GM18873 (cell line): ENCODE measurements around the gene PLXNB3.

Experiments used
- ATAC-seq: cut with Tn5 transposase; IDR thresholded peaks from one replicate; pipeline ENCODE4 v1.9.1; 2021; ENCODE audit warnings: mild to moderate bottlenecking, moderate library complexity, moderate number of reproducible peaks; ENCODE audit not compliant: unreplicated experiment, low FRiP score

The PLXNB3 gene

DNA sequence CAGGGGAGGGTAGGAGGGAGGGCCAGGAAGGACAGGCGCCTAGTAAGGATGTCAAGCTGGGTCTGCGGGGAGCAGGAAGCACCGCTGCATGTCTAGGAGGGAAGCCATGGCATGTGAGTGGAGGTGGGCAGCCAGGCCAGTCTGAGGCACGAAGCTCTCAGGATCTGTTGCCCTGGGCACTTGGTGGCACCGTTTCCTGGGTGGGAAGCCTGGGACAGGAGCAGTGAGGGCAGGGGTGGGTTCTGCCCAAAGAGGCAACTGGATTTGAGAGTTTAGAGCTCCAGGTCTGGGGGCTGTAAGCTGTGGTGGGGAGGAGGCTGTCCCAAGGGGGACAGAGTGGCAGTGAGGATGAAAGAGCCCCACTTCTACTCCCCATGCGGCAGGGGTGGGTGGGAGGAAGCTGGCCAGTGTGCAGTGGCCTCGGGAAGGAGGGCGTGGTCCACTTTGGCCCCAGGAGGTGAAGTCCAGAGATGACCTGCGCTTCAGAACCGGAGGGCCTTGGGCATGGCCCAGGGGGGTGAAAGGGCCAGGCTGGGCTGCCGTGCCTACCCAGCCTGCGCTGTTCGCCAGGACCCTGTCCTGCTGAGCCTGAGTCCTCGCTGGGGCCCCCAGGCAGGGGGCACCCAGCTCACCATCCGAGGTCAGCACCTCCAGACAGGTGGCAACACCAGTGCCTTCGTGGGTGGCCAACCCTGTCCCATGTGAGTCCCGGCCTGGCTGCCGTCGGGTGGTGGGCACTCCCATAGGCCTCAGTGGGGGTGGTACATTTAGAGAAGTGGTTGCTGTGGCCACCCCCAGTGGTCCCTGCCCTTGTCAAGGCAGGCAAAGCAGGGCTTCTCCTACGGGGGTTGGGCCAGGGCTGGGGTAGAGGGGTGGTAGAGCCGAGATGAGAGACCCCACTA is 8.5 kb downstream of the PLXNB3 start:
- ATAC-seq, result no peak

GRCh38 chrX:153773218-153773611 is 9.2 kb downstream of the PLXNB3 start:
- no peak for ATAC-seq

DNA sequence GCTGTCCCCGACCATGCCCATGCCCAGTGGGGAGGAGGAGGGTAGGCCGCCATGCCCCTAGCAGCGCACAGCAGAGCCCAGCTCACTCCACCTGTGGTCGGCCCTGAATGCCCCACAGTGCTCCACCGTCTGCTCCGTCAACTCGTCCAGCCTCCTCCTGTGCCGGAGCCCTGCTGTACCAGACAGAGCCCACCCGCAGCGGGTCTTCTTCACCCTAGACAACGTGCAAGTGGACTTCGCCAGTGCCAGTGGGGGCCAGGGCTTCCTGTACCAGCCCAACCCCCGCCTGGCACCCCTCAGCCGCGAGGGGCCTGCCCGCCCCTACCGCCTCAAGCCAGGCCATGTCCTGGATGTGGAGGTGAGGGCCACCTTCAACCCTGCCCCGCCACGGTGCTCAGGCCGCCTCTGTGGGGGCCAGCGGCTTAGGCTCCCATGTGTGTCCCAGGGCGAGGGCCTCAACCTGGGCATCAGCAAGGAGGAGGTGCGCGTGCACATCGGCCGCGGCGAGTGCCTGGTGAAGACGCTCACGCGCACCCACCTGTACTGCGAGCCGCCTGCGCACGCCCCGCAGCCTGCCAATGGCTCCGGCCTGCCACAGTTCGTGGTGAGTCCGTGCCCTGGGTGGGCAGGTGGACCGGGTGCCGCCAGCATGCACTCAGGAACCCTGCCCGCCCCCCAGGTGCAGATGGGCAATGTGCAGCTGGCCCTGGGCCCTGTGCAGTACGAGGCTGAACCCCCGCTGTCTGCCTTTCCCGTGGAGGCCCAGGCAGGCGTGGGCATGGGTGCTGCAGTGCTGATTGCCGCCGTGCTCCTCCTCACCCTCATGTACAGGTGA is 9.9 kb downstream of the PLXNB3 start:
- ATAC-seq, result no peak

DNA sequence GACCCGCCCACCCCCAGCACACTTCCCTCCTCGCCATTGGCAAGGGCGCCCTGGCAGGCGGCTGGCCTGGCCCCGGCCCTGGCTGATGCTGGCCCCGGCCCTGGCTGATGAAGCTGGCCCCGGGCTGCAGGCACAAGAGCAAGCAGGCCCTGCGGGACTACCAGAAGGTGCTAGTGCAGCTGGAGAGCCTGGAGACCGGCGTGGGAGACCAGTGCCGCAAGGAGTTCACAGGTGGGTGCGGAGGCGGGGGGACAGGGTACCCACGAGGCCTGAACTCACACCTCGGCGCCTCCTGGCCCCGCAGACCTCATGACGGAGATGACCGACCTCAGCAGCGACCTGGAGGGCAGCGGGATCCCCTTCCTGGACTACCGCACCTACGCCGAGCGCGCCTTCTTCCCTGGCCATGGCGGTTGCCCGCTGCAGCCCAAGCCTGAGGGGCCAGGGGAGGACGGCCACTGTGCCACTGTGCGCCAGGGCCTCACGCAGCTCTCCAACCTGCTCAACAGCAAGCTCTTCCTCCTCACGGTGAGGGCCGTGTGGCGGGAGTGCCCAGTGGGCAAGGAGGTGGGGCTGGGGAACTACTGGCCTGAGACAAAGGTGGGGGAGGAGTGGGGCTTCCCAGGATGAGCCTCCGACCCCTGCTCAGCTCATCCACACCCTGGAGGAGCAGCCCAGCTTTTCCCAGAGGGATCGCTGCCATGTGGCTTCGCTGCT is 10.7 kb downstream of the PLXNB3 start:
- no peak for ATAC-seq

DNA sequence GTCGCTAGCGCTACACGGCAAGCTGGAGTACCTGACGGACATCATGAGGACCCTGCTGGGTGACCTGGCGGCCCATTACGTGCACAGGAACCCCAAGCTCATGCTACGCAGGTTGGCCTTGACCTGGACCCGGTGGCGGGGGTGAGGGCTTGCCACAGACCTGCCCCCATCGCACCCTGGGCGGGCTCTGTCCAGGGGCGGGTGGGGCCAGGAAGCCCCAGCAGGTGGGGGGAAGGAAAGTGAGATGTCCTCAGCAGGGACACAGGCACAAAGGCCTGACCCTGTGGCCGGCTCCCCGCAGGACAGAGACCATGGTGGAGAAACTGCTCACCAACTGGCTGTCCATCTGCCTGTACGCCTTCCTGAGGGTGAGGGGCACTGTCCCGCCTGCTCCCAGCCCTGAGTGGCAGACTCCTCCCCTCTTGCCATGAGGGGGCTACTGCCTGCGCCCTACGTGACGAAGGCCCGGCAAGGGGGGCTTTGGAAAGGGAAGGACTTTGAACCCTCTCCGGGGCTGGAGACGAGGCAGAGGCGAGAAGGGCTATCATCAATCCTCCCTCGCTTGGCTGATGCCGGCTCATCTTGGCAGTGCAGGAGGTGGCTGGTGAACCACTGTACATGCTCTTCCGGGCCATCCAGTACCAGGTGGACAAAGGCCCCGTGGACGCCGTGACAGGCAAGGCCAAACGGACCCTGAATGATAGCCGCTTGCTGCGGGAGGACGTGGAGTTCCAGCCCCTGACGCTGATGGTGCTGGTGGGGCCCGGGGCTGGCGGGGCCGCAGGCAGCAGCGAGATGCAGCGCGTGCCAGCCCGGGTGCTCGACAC is 11.5 kb downstream of the PLXNB3 start:
- no peak for ATAC-seq

DNA sequence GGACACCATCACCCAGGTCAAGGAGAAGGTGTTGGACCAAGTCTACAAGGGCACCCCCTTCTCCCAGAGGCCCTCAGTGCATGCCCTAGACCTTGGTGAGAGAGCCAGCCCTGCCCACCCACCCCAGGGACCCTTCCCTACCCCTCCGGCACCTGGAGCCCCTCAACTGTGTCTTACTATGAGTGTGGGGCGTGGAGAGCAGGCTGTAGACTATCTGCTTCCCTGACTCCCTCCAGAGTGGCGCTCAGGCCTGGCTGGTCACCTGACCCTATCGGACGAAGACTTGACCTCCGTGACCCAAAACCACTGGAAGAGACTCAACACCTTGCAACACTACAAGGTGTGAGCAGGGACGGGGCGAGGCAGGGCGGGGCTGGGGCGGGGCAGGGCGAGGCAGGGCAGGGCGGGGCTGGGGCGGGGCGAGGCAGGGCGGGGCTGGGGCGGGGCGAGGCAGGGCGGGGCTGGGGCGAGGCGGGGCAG is 12.1 kb downstream of the PLXNB3 start:
- no peak for ATAC-seq

DNA sequence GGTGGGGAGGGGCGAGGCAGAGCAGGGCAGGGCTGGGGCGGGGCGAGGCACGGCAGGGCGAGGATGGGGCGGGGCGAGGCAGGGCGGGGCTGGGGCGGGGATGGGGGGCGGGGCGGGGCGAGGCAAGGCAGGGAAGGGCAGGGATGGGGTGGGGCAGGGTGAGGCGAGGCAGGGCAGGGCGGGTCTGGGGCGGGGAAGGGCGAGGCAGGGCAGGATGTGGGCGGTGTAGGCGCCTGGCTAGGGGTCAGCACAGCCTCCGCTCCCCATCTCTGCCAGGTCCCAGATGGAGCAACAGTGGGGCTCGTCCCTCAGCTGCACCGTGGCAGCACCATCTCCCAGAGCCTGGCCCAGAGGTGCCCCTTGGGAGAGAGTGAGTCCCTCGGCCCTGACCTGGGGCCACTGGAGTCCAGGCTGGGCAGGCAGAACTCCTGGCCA is 12.6 kb downstream of the PLXNB3 start:
- no peak for ATAC-seq

- ATAC-seq, result no peak
These were observed 13.4 kb downstream of the PLXNB3 start for GRCh38 chrX:153777261-153778090.

DNA sequence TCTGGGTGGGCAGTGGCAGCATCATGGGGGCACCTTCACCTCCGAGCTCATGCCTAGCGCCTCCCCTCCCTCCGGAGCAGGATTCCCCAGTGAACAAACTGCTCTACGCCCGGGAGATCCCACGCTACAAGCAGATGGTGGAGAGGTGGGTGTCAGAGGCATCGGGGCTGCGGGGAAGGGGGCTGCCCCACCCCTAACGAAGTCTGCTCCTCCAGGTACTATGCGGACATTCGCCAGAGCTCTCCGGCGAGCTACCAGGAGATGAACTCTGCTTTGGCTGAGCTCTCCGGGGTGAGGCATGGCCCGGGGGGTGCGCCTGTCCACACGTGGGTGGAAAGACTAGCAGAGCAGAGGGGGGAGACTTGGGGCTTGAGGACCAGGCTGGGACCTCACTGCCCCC is 14.1 kb downstream of the PLXNB3 start:
- ATAC-seq, result no peak

DNA sequence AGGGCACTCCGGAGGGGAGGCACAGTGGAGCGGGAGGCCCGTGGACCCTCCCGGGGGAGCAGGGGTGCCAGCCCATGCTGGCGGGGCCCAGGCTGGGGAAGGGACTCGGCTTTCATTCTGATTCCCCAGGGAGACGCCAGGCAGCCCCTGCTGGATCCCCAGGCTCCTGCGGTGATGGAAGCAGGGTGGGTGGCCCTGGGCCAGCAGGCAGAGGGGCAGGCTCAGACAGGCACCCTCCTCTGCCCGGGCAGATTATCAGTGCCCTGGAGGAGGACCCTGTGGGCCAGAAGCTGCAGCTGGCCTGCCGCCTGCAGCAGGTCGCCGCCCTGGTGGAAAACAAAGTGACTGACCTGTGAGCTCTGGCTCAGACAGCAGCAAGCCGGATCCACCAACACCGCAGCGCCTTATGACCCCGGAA is 14.6 kb downstream of the PLXNB3 start:
- no peak for ATAC-seq

GRCh38 chrX:153779891-153780677 is 16.0 kb downstream of the PLXNB3 start:
- ATAC-seq, result no peak

- no peak for ATAC-seq
These were observed 16.8 kb downstream of the PLXNB3 start, which contains the start of gene SRPK3 for GRCh38 chrX:153780678-153781427. TSS of gene SRPK3 (plus strand) at chrX:153781041. CDS start at chrX:153781087, 46 bp downstream.

DNA sequence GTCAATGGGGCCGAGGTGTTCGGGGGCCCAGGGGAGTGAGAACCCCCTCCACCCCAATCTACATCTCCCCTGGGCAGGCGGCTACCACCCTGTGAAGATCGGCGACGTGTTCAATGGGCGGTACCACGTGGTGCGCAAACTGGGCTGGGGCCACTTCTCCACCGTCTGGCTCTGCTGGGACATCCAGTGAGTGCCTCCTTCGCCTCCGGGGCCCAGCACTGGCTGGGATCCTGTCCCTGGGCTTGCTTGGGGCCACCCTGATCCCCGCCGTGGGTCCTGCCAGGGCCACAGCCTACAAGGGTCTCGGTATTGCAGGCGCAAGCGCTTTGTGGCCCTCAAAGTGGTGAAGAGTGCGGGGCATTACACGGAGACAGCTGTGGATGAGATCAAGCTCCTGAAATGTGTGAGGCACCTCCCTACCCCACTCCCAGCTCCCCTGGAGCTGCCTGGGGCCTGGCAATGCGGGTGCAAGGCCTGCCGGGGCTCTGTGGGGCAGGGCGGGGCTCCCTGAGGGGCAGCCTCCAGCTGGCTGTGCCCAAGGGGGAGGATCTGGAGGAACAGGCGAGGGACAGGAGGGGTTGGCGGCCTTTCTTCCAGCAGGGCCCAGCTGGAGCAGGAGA is 17.5 kb downstream of the PLXNB3 start:
- no peak for ATAC-seq

GRCh38 chrX:153782313-153782712 is 18.3 kb downstream of the PLXNB3 start:
- no peak for ATAC-seq

GRCh38 chrX:153782871-153783270 is 18.8 kb downstream of the PLXNB3 start:
- ATAC-seq, result no peak

DNA sequence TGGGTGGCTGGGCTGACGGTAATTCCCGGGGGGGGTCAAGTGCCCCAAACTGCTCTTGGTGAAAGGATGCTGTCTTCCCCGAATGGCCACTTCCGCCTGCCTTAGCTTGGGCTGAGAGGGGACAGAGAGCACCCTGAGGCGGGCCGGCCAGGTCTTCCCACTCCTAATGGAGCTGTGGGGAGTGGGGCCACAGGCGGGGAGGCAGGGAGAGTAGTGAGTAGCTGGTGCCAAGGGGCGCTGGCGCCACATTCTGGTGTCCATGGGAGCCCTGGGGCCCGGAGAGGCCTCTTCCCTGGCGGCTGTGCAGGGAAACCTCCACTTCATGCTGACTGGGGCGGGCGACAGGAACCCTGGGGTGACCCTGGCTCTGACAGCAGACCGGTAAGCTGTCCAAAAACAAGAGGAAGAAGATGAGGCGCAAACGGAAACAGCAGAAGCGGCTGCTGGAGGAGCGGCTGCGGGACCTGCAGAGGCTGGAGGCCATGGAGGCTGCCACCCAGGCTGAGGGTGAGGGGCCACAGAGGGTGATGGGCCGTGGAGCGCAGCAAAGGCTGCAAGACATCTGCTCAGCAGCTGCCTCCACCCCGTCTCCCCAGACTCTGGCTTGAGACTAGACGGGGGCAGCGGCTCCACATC is 19.4 kb downstream of the PLXNB3 start:
- ATAC-seq, result no peak
